B cell (primary cell): ENCODE data around the gene WDR70.

Experiments
- EZH2 ChIP-seq: IDR thresholded peaks from 2 replicates; pipeline ENCODE4 v1.6.1; 2012; ENCODE audit warnings: borderline replicate concordance, low read depth, mild to moderate bottlenecking, moderate library complexity, low read length; ENCODE audit not compliant: insufficient read depth, poor library complexity, severe bottlenecking
- TF ChIP-seq, protein P1 (sequence below): fragments of 200-600 bp; IDR thresholded peaks from one replicate; pipeline ENCODE4 v1.8.0; 2022; ENCODE audit warnings: antibody characterized with exemption, mild to moderate bottlenecking

DNA sequence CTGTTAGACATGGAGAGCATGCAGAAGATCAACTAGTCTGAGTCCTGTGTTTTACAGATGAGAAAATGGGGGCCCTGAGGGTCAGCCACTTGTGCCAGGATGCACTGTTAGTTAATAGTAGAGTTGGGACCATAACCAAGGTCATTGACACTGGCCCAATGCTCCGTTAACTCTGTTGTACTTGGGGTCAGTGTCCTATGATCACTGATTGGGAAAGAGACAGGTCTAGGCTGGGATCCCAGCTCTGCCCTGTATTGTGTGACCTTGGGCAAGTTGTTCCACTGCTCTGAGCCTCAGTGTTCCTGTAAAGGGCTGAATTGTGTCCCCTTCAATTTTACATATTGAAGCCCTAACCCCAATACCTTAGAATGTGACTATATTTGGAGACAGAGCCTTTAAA, 390.7 kb downstream of the WDR70 start:
- TF ChIP-seq, protein P1, sequence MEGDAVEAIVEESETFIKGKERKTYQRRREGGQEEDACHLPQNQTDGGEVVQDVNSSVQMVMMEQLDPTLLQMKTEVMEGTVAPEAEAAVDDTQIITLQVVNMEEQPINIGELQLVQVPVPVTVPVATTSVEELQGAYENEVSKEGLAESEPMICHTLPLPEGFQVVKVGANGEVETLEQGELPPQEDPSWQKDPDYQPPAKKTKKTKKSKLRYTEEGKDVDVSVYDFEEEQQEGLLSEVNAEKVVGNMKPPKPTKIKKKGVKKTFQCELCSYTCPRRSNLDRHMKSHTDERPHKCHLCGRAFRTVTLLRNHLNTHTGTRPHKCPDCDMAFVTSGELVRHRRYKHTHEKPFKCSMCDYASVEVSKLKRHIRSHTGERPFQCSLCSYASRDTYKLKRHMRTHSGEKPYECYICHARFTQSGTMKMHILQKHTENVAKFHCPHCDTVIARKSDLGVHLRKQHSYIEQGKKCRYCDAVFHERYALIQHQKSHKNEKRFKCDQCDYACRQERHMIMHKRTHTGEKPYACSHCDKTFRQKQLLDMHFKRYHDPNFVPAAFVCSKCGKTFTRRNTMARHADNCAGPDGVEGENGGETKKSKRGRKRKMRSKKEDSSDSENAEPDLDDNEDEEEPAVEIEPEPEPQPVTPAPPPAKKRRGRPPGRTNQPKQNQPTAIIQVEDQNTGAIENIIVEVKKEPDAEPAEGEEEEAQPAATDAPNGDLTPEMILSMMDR = no peak
- TF ChIP-seq EZH2 = no peak
